MM.1S (cell line): Measurements from ENCODE around the gene PUSL1.

Experiments used
- DNase-seq: peaks from one replicate; pipeline ENCODE4 v3.0.0-alpha.2; 2015
- H2AFZ ChIP-seq: fragments of 300-600 bp; sonication (generic); 2 replicates; pipeline ENCODE4 v1.6.0; 2016; ENCODE audit warnings: antibody characterized with exemption, low read length
- H3F3A ChIP-seq: fragments of 300-600 bp; sonication (generic); 2 replicates; pipeline ENCODE4 v1.6.1; 2016; ENCODE audit warnings: mild to moderate bottlenecking, antibody characterized with exemption, low read length, moderate library complexity, mixed read lengths; ENCODE audit not compliant: insufficient read depth
- H3K27ac ChIP-seq: fragments of 300-600 bp; sonication (generic); 2 replicates; pipeline ENCODE4 v1.5.1; 2016; ENCODE audit warnings: mild to moderate bottlenecking, low read length
- H3K27me3 ChIP-seq: fragments of 300-600 bp; sonication (generic); replicated peaks from 2 replicates; pipeline ENCODE4 v1.6.0; 2016; ENCODE audit warnings: low read length; ENCODE audit not compliant: insufficient read depth
- H3K36me3 ChIP-seq: fragments of 300-600 bp; sonication (generic); replicated peaks from 2 replicates; pipeline ENCODE4 v1.6.1; 2016; ENCODE audit warnings: mild to moderate bottlenecking, low read length, mixed read lengths; ENCODE audit not compliant: insufficient read depth
- H3K4me1 ChIP-seq: fragments of 300-600 bp; sonication (generic); 2 replicates; pipeline ENCODE4 v1.6.1; 2016; ENCODE audit warnings: low read length, mixed read lengths
- H3K4me2 ChIP-seq: fragments of 300-600 bp; sonication (generic); 2 replicates; pipeline ENCODE4 v1.6.0; 2016; ENCODE audit warnings: low read depth, low read length
- H3K4me3 ChIP-seq: fragments of 300-600 bp; sonication (generic); 2 replicates; pipeline ENCODE4 v1.5.1; 2016; ENCODE audit warnings: low read length, mixed read lengths
- H3K79me2 ChIP-seq: fragments of 300-600 bp; sonication (generic); 2 replicates; pipeline ENCODE4 v1.6.1; 2016; ENCODE audit warnings: mixed run types, low read length, mixed read lengths
- H3K9ac ChIP-seq: fragments of 300-600 bp; sonication (generic); 2 replicates; pipeline ENCODE4 v1.6.1; 2016; ENCODE audit warnings: low read length, mixed read lengths
- H3K9me2 ChIP-seq: fragments of 300-600 bp; sonication (generic); replicated peaks from 2 replicates; pipeline ENCODE4 v1.6.1; 2016; ENCODE audit warnings: mild to moderate bottlenecking, low read length, mixed read lengths; ENCODE audit not compliant: insufficient read depth
- H3K9me3 ChIP-seq: fragments of 300-600 bp; sonication (generic); replicated peaks from 2 replicates; pipeline ENCODE4 v1.6.1; 2016; ENCODE audit warnings: mild to moderate bottlenecking, low read length, mixed read lengths; ENCODE audit not compliant: insufficient read depth
- H4K20me1 ChIP-seq: fragments of 300-600 bp; sonication (generic); 2 replicates; pipeline ENCODE4 v1.6.1; 2016; ENCODE audit warnings: mild to moderate bottlenecking, low read length, moderate library complexity, mixed read lengths; ENCODE audit not compliant: insufficient read depth
- EZH2 ChIP-seq: fragments of 300-600 bp; sonication (generic); optimal IDR thresholded peaks from 2 replicates; pipeline ENCODE3; 2017; ENCODE audit warnings: low read depth, mild to moderate bottlenecking, antibody characterized with exemption, low read length, mixed read lengths
- EZH2phosphoT487 ChIP-seq: fragments of 300-600 bp; sonication (generic); IDR thresholded peaks from 2 replicates; pipeline ENCODE4 v1.6.1; 2018; ENCODE audit warnings: antibody characterized with exemption, low read length
- TF ChIP-seq, protein P1 (sequence below): fragments of 300-600 bp; sonication (generic); IDR thresholded peaks from 2 replicates; pipeline ENCODE4 v1.5.1; 2016; ENCODE audit warnings: antibody characterized with exemption, low read length, mixed read lengths

Gene PUSL1

DNA sequence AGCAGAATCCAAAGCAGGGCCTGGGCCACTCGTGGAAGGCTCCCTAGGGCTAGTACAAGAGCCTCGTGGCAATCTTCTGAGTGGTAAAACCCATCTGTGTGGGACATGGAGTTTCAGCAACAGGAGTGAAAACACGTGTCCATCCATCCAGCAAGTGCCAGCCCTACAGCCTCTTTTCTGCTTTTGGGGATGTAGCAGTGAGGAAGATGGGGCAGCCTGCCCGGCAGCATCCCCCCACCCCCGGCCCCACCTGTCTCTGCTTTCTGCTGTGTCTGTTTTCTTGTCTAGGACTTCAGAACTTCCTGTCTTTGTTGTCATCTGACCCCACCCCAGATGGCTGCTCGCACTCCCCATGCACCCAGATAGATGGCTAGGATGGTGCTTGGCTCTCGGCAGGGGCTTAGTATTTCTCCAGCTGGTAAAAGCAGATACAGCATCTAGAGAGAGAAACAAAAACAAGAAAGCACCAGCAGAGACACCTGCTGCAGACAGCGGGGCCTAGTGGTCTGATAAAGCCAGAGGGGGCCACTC, 17.7 kb downstream of the PUSL1 start:
- Histone ChIP-seq H4K20me1 (peaks cover 12% of the 10 kb centered on the region; the same call in 1 of the 2 replicates), H3K9me3 (no peaks in the 10 kb centered on the region), H3K36me3 (no peaks in the 10 kb centered on the region), H3F3A (0 out of 2 replicates have a peak, but pooled peaks cover 6% of the 10 kb centered on the region), H3K79me2 (peaks cover 54% of the 10 kb centered on the region), H3K9ac (peak overlapping the region; percentile 95; the same call in 1 of the 2 replicates), H3K27me3 (no peaks in the 10 kb centered on the region), H3K9me2 (no peaks in the 10 kb centered on the region), H3K4me3 (peak overlapping the region; percentile 99), H2AFZ (no peak overlapping the region), H3K4me2 (peak overlapping the region; percentile 90), H3K27ac (no peak overlapping the region; the same call in 1 of the 2 replicates), H3K4me1 (peaks cover 3% of the 10 kb centered on the region; the same call in 1 of the 2 replicates)
- TF ChIP-seq EZH2 (no peak), EZH2phosphoT487 (no peak)
- TF ChIP-seq, protein P1, sequence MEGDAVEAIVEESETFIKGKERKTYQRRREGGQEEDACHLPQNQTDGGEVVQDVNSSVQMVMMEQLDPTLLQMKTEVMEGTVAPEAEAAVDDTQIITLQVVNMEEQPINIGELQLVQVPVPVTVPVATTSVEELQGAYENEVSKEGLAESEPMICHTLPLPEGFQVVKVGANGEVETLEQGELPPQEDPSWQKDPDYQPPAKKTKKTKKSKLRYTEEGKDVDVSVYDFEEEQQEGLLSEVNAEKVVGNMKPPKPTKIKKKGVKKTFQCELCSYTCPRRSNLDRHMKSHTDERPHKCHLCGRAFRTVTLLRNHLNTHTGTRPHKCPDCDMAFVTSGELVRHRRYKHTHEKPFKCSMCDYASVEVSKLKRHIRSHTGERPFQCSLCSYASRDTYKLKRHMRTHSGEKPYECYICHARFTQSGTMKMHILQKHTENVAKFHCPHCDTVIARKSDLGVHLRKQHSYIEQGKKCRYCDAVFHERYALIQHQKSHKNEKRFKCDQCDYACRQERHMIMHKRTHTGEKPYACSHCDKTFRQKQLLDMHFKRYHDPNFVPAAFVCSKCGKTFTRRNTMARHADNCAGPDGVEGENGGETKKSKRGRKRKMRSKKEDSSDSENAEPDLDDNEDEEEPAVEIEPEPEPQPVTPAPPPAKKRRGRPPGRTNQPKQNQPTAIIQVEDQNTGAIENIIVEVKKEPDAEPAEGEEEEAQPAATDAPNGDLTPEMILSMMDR, result no peak
- no peak for DNase-seq

DNA sequence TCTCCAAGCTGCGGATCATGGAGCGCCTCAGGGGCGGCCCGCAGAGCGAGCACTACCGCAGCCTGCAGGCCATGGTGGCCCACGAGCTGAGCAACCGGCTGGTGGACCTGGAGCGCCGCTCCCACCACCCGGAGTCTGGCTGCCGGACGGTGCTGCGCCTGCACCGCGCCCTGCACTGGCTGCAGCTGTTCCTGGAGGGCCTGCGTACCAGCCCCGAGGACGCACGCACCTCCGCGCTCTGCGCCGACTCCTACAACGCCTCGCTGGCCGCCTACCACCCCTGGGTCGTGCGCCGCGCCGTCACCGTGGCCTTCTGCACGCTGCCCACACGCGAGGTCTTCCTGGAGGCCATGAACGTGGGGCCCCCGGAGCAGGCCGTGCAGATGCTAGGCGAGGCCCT, 18.9 kb downstream of the PUSL1 start:
- Histone ChIP-seq H3F3A (0 out of 2 replicates have a peak, but pooled peaks cover 6% of the 10 kb centered on the region), H3K27me3 (no peaks in the 10 kb centered on the region), H3K36me3 (no peaks in the 10 kb centered on the region), H3K27ac (no peak overlapping the region), H4K20me1 (peaks cover 4% of the 10 kb centered on the region; the same call in 1 of the 2 replicates), H3K9ac (no peak overlapping the region), H3K9me3 (no peaks in the 10 kb centered on the region), H3K4me1 (peaks cover 3% of the 10 kb centered on the region; the same call in 1 of the 2 replicates), H3K79me2 (peaks cover 43% of the 10 kb centered on the region), H3K9me2 (no peaks in the 10 kb centered on the region), H3K4me3 (no peak overlapping the region), H2AFZ (no peak overlapping the region), H3K4me2 (no peak overlapping the region)
- TF ChIP-seq EZH2, result no peak
- no peak for TF ChIP-seq EZH2phosphoT487
- TF ChIP-seq, protein P1, result no peak
- no peak for DNase-seq

DNA sequence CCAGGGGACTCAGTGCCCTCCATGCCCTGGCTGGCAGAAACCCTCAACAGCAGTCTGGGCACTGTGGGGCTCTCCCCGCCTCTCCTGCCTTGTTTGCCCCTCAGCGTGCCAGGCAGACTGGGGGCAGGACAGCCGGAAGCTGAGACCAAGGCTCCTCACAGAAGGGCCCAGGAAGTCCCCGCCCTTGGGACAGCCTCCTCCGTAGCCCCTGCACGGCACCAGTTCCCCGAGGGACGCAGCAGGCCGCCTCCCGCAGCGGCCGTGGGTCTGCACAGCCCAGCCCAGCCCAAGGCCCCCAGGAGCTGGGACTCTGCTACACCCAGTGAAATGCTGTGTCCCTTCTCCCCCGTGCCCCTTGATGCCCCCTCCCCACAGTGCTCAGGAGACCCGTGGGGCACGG, 19.9 kb downstream of the PUSL1 start:
- no peak overlapping the region for H3K9ac ChIP-seq
- no peak overlapping the region for H2AFZ ChIP-seq
- peaks cover under 1% of the 10 kb centered on the region; the same call in 1 of the 2 replicates for H4K20me1 ChIP-seq
- no peak overlapping the region for H3K4me3 ChIP-seq
- no peak for DNase-seq
- H3K79me2 ChIP-seq, result peaks cover 36% of the 10 kb centered on the region
- no peaks in the 10 kb centered on the region for H3K36me3 ChIP-seq
- H3K4me2 ChIP-seq, result no peak overlapping the region
- no peaks in the 10 kb centered on the region for H3K27me3 ChIP-seq
- TF ChIP-seq, protein P1, result no peak
- TF ChIP-seq EZH2 (no peak), EZH2phosphoT487 (no peak)
- no peaks in the 10 kb centered on the region; the same call in 1 of the 2 replicates for H3K4me1 ChIP-seq
- H3K27ac ChIP-seq, result no peak overlapping the region
- H3K9me3 ChIP-seq, result no peaks in the 10 kb centered on the region
- H3K9me2 ChIP-seq, result no peaks in the 10 kb centered on the region
- H3F3A ChIP-seq, result 0 out of 2 replicates have a peak, but pooled peaks cover 6% of the 10 kb centered on the region
